ENCODE measurements around the gene HSPA4.

GRCh38 chr5:133124891-133125290 is 73.1 kb downstream of the HSPA4 start:
- no peak for TF ChIP-seq EZH2phosphoT487 (IDR thresholded peaks at IDR 0.05; ENCODE audit: borderline replicate concordance)
- TF ChIP-seq, protein P1, sequence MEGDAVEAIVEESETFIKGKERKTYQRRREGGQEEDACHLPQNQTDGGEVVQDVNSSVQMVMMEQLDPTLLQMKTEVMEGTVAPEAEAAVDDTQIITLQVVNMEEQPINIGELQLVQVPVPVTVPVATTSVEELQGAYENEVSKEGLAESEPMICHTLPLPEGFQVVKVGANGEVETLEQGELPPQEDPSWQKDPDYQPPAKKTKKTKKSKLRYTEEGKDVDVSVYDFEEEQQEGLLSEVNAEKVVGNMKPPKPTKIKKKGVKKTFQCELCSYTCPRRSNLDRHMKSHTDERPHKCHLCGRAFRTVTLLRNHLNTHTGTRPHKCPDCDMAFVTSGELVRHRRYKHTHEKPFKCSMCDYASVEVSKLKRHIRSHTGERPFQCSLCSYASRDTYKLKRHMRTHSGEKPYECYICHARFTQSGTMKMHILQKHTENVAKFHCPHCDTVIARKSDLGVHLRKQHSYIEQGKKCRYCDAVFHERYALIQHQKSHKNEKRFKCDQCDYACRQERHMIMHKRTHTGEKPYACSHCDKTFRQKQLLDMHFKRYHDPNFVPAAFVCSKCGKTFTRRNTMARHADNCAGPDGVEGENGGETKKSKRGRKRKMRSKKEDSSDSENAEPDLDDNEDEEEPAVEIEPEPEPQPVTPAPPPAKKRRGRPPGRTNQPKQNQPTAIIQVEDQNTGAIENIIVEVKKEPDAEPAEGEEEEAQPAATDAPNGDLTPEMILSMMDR (conservative IDR thresholded peaks at IDR 0.05; ENCODE audit: low read length) = no peak
